ENCODE measurements around the gene RASA2. TPM values are rescaled to one million over a fixed set of nuclear protein-coding genes. Genes with fewer than 3 reads are reported as not detected.

RASA2 gene
- total and polyA plus RNA-seq, 9 of the 15 experiments (the other 6 are each of a cell fraction or from before 2014, with no cell fraction given): 2.0 to 12.8 (median 9.5) TPM

DNA sequence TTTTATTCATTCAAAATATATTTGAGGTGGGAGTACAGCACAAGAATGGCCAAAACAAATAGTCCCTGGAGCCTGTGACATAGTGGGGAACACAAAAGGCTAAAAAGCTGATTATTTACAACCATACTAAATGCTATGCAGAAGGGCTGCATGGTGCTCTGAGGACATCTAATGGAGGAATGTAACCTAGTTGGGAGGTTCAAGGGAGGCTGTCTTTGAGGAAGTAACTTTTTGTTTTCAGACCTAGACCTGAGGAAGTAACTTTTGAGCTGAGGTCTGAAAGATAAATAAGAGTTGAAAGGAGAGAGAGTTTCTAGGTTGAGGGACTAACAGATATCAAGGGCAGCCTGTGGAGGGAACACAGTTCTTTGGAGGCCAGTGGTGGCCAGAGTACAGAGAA, 34.8 kb upstream of the RASA2 start (continued):
- TF ChIP-seq ILK (tag; IDR thresholded peaks at IDR 0.05; ENCODE audit: borderline replicate concordance, low read depth): no peak
- TF ChIP-seq ZNF668 (CRISPR knock-in tag; IDR thresholded peaks at IDR 0.05): no peak
- no peak for TF ChIP-seq MEF2D (tag; conservative IDR thresholded peaks at IDR 0.05; ENCODE audit: low read depth)
- no peak for TF ChIP-seq ZNF444 (CRISPR knock-in tag; IDR thresholded peaks at IDR 0.05)
- no peak for TF ChIP-seq ZNF384 (IDR thresholded peaks at IDR 0.05; ENCODE audit: low read depth, low read length)
- peak; percentile 29; the same call in 1 of the 2 replicates for TF ChIP-seq TCF3 (CRISPR knock-in tag; IDR thresholded peaks at IDR 0.05)
- no peak for TF ChIP-seq ZBTB5 (IDR thresholded peaks at IDR 0.05)
- TF ChIP-seq SAFB (IDR thresholded peaks at IDR 0.05; ENCODE audit: borderline replicate concordance, low read depth, low read length): no peak
- no peak for TF ChIP-seq NCOA1 (IDR thresholded peaks at IDR 0.05; ENCODE audit: low read depth)
- no peak for TF ChIP-seq FOXK1 (CRISPR knock-in tag; IDR thresholded peaks at IDR 0.05; ENCODE audit: borderline replicate concordance)
- TF ChIP-seq RFX7 (CRISPR knock-in tag; IDR thresholded peaks at IDR 0.05): no peak
- no peak for TF ChIP-seq TAL1 (IDR thresholded peaks at IDR 0.05)
- no peak for TF ChIP-seq DMBX1 (CRISPR knock-in tag; IDR thresholded peaks at IDR 0.05; ENCODE audit: borderline replicate concordance)
- TF ChIP-seq SMC3 (conservative IDR thresholded peaks at IDR 0.05; ENCODE audit: insufficient read depth, low read depth, low read length): peak; percentile 93
- no peak for TF ChIP-seq ZNF217 (CRISPR knock-in tag; IDR thresholded peaks at IDR 0.05)
- TF ChIP-seq YY1 (IDR thresholded peaks at IDR 0.05; ENCODE audit: borderline replicate concordance in 1 of 3, control insufficient read depth in 1 of 3, extremely low read depth in 1 of 3, insufficient read depth in 3 of 3, insufficient read length in 1 of 3, insufficient replicate concordance in 2 of 3, low read depth in 1 of 3, low read length in 2 of 3): no peak
- TF ChIP-seq, protein P1, sequence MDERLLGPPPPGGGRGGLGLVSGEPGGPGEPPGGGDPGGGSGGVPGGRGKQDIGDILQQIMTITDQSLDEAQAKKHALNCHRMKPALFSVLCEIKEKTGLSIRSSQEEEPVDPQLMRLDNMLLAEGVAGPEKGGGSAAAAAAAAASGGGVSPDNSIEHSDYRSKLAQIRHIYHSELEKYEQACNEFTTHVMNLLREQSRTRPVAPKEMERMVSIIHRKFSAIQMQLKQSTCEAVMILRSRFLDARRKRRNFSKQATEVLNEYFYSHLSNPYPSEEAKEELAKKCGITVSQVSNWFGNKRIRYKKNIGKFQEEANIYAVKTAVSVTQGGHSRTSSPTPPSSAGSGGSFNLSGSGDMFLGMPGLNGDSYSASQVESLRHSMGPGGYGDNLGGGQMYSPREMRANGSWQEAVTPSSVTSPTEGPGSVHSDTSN (CRISPR knock-in tag; IDR thresholded peaks at IDR 0.05; ENCODE audit: low read depth): no peak
- TF ChIP-seq, protein P1 (tag; conservative IDR thresholded peaks at IDR 0.05; ENCODE audit: low read depth): 0 out of 2 replicates have a peak, but pooled peaks have one; percentile 8
- TF ChIP-seq PHTF2 (CRISPR knock-in tag; IDR thresholded peaks at IDR 0.05): no peak
- no peak for TF ChIP-seq SRSF7 (optimal IDR thresholded peaks at IDR 0.05; ENCODE audit: low read depth, low read length)
- TF ChIP-seq, protein P2, sequence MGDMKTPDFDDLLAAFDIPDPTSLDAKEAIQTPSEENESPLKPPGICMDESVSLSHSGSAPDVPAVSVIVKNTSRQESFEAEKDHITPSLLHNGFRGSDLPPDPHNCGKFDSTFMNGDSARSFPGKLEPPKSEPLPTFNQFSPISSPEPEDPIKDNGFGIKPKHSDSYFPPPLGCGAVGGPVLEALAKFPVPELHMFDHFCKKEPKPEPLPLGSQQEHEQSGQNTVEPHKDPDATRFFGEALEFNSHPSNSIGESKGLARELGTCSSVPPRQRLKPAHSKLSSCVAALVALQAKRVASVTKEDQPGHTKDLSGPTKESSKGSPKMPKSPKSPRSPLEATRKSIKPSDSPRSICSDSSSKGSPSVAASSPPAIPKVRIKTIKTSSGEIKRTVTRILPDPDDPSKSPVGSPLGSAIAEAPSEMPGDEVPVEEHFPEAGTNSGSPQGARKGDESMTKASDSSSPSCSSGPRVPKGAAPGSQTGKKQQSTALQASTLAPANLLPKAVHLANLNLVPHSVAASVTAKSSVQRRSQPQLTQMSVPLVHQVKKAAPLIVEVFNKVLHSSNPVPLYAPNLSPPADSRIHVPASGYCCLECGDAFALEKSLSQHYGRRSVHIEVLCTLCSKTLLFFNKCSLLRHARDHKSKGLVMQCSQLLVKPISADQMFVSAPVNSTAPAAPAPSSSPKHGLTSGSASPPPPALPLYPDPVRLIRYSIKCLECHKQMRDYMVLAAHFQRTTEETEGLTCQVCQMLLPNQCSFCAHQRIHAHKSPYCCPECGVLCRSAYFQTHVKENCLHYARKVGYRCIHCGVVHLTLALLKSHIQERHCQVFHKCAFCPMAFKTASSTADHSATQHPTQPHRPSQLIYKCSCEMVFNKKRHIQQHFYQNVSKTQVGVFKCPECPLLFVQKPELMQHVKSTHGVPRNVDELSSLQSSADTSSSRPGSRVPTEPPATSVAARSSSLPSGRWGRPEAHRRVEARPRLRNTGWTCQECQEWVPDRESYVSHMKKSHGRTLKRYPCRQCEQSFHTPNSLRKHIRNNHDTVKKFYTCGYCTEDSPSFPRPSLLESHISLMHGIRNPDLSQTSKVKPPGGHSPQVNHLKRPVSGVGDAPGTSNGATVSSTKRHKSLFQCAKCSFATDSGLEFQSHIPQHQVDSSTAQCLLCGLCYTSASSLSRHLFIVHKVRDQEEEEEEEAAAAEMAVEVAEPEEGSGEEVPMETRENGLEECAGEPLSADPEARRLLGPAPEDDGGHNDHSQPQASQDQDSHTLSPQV (IDR thresholded peaks at IDR 0.05): peak; percentile 52

Measured in K562 (cell line).